GM19455 (cell line): ENCODE measurements around the gene SETBP1.

Source experiments
- ATAC-seq: cut with Tn5 transposase; IDR thresholded peaks from one replicate; pipeline ENCODE4 v1.9.1; 2021; ENCODE audit not compliant: unreplicated experiment

Gene SETBP1

GRCh38 chr18:44859263-44859662 is 178.6 kb downstream of the SETBP1 start:
- no peak for ATAC-seq

- no peak for ATAC-seq
Observed at GRCh38 chr18:44859751-44860439, 179.2 kb downstream of the SETBP1 start.

- no peak for ATAC-seq
Observed at GRCh38 chr18:44862112-44862511, 181.4 kb downstream of the SETBP1 start.

GRCh38 chr18:44866103-44866502 is 185.4 kb downstream of the SETBP1 start:
- no peak for ATAC-seq

- no peak for ATAC-seq
Observed at GRCh38 chr18:44869533-44869932, 188.8 kb downstream of the SETBP1 start.

GRCh38 chr18:44870631-44871502 is 190.2 kb downstream of the SETBP1 start:
- no peak for ATAC-seq

- ATAC-seq = no peak
Observed at GRCh38 chr18:44871771-44872170, 191.1 kb downstream of the SETBP1 start.

- ATAC-seq = no peak
Observed at GRCh38 chr18:44876024-44876423, 195.3 kb downstream of the SETBP1 start.

- no peak for ATAC-seq
Observed at GRCh38 chr18:44876755-44877154, 196.1 kb downstream of the SETBP1 start.

GRCh38 chr18:44878335-44878734 is 197.6 kb downstream of the SETBP1 start:
- ATAC-seq = no peak

GRCh38 chr18:44880170-44880569 is 199.5 kb downstream of the SETBP1 start:
- ATAC-seq = no peak

- ATAC-seq = no peak
Observed at GRCh38 chr18:44881461-44882162, 200.9 kb downstream of the SETBP1 start.

GRCh38 chr18:44882163-44882868 is 201.6 kb downstream of the SETBP1 start:
- no peak for ATAC-seq

GRCh38 chr18:44883671-44884070 is 203.0 kb downstream of the SETBP1 start:
- no peak for ATAC-seq

- no peak for ATAC-seq
Observed at GRCh38 chr18:44884431-44884830, 203.7 kb downstream of the SETBP1 start.

GRCh38 chr18:44885507-44885906 is 204.8 kb downstream of the SETBP1 start:
- ATAC-seq = no peak

GRCh38 chr18:44887227-44887631 is 206.5 kb downstream of the SETBP1 start:
- ATAC-seq = peak; percentile 76

GRCh38 chr18:44889111-44889510 is 208.4 kb downstream of the SETBP1 start:
- no peak for ATAC-seq

- no peak for ATAC-seq
Observed at GRCh38 chr18:44893045-44893706, 212.5 kb downstream of the SETBP1 start.

- ATAC-seq = no peak
Observed at GRCh38 chr18:44893966-44894365, 213.3 kb downstream of the SETBP1 start.
